Activated naive CD4-positive, alpha-beta T cell treated with anti-CD3 and anti-CD28 coated beads for 36 hours (primary cell): ENCODE measurements around the gene TLDC2. TPM values are rescaled to one million over a fixed set of nuclear protein-coding genes. Genes with fewer than 3 reads are reported as not detected.
A peak's percentile ranks its signal among the peaks of the same experiment; 100 is the strongest.
"Not testable (repeated sequence)": the region's sequence is repeated elsewhere in the genome, so short reads cannot be mapped to it uniquely, and the experiment has no call there.

Experiments
- CTCF ChIA-PET: fragments of 350-600 bp; sonication (Branson Sonifier 250); formaldehyde crosslinking; loops from one replicate; lab custom pipeline; 2021; ENCODE audit warnings: antibody characterized with exemption; lab: Charles Lee
- DNase-seq: peaks from one replicate; pipeline ENCODE4 v3.0.0-alpha.2; 2020
- H3K27ac Mint-ChIP-seq: one replicate; pipeline ENCODE4 v1.8.0; 2021; ENCODE audit warnings: mild to moderate bottlenecking, mixed read lengths
- H3K27me3 Mint-ChIP-seq: one replicate; pipeline ENCODE4 v1.8.0; 2021; ENCODE audit warnings: low read depth, mixed read lengths
- H3K36me3 Mint-ChIP-seq: one replicate; pipeline ENCODE4 v1.8.0; 2021; ENCODE audit warnings: low read depth, mixed read lengths
- H3K4me1 Mint-ChIP-seq: one replicate; pipeline ENCODE4 v1.8.0; 2021; ENCODE audit warnings: low read depth, mixed read lengths
- H3K4me3 Mint-ChIP-seq: one replicate; pipeline ENCODE4 v1.8.0; 2021; ENCODE audit warnings: mild to moderate bottlenecking, moderate library complexity, mixed read lengths
- H3K9me3 Mint-ChIP-seq: one replicate; pipeline ENCODE4 v1.8.0; 2021; ENCODE audit warnings: mixed read lengths
- intact Hi-C: fragments of 100-400 bp; cut with micrococcal nuclease; formaldehyde crosslinking; loops from one replicate; pipeline ENCODE4 v1.15.1; 2023
- total RNA-seq, 2 experiments: library from RNA; stranded (reverse); gene quantifications; one replicate each; pipeline ENCODE4 v1.2.3, GENCODE V29; 2021

TLDC2 gene
- total RNA-seq, 2 experiments from 2014 or later: not detected

GRCh38 chr20:36925234-36925633, 49.3 kb downstream of the TLDC2 start:
- Mint-ChIP-seq H3K27me3 (no peaks in the 10 kb centered on the region), H3K9me3 (no peaks in the 10 kb centered on the region), H3K36me3 (peaks cover 35% of the 10 kb centered on the region), H3K4me3 (no peak overlapping the region), H3K27ac (peak overlapping the region; percentile 62), H3K4me1 (peaks cover 46% of the 10 kb centered on the region)
- no peak for DNase-seq
- intact Hi-C loops: no loop called here
- CTCF ChIA-PET: no interaction called here

GRCh38 chr20:36926653-36927200, 50.8 kb downstream of the TLDC2 start:
- intact Hi-C loops: no loop called here
- H3K4me1 Mint-ChIP-seq: peaks cover 60% of the 10 kb centered on the region
- H3K36me3 Mint-ChIP-seq: peaks cover 47% of the 10 kb centered on the region
- no peaks in the 10 kb centered on the region for H3K27me3 Mint-ChIP-seq
- no peak overlapping the region for H3K4me3 Mint-ChIP-seq
- H3K27ac Mint-ChIP-seq: no peak overlapping the region
- H3K9me3 Mint-ChIP-seq: no peaks in the 10 kb centered on the region
- CTCF ChIA-PET: no interaction called here
- DNase-seq: no peak

GRCh38 chr20:36927704-36928103, 51.8 kb downstream of the TLDC2 start:
- CTCF ChIA-PET: no interaction called here
- DNase-seq: no peak
- H3K36me3 Mint-ChIP-seq: peaks cover 55% of the 10 kb centered on the region
- intact Hi-C loops: no loop called here
- H3K9me3 Mint-ChIP-seq: no peaks in the 10 kb centered on the region
- no peaks in the 10 kb centered on the region for H3K27me3 Mint-ChIP-seq
- no peak overlapping the region for H3K27ac Mint-ChIP-seq
- peaks cover 68% of the 10 kb centered on the region for H3K4me1 Mint-ChIP-seq
- no peak overlapping the region for H3K4me3 Mint-ChIP-seq

GRCh38 chr20:36929290-36929689, 53.4 kb downstream of the TLDC2 start:
- Mint-ChIP-seq H3K36me3 (peaks cover 58% of the 10 kb centered on the region), H3K4me3 (no peak overlapping the region), H3K4me1 (peaks cover 65% of the 10 kb centered on the region), H3K9me3 (no peaks in the 10 kb centered on the region), H3K27me3 (no peaks in the 10 kb centered on the region), H3K27ac (peak overlapping the region; percentile 87)
- DNase-seq: no peak
- intact Hi-C loops: no loop called here
- CTCF ChIA-PET: interaction anchor here (0.6 kb wide), 1 partner anchor 10 kb away, joined by 4 read pairs; no protein-coding TSS in a partner anchor

GRCh38 chr20:36929691-36930090, 53.8 kb downstream of the TLDC2 start:
- H3K4me3 Mint-ChIP-seq: no peak overlapping the region
- H3K36me3 Mint-ChIP-seq: peaks cover 57% of the 10 kb centered on the region
- H3K9me3 Mint-ChIP-seq: no peaks in the 10 kb centered on the region
- no peak for DNase-seq
- H3K4me1 Mint-ChIP-seq: peaks cover 62% of the 10 kb centered on the region
- intact Hi-C loops: loop anchor here (2.0 kb wide), 1 partner anchor 15 kb away; no protein-coding TSS in a partner anchor
- no peaks in the 10 kb centered on the region for H3K27me3 Mint-ChIP-seq
- CTCF ChIA-PET: interaction anchor here (0.6 to 1.4 kb wide), 2 partner anchors 10 to 457 kb away, joined by 3 read pairs; no protein-coding TSS in a partner anchor
- H3K27ac Mint-ChIP-seq: peak overlapping the region; percentile 87

GRCh38 chr20:36932067-36932466, 56.1 kb downstream of the TLDC2 start:
- Mint-ChIP-seq H3K27ac (peak overlapping the region; percentile 56), H3K36me3 (peaks cover 47% of the 10 kb centered on the region), H3K4me1 (peaks cover 57% of the 10 kb centered on the region)
- DNase-seq, H3K27me3 Mint-ChIP-seq, intact Hi-C loops, H3K4me3 Mint-ChIP-seq, H3K9me3 Mint-ChIP-seq: not testable (repeated sequence)
- CTCF ChIA-PET: interaction anchor here (0.6 kb wide), 1 partner anchor 26 kb away, joined by 3 read pairs; no protein-coding TSS in a partner anchor

GRCh38 chr20:36932476-36933426, 56.8 kb downstream of the TLDC2 start:
- no peak for DNase-seq
- H3K27me3 Mint-ChIP-seq: no peaks in the 10 kb centered on the region
- intact Hi-C loops: no loop called here
- no peaks in the 10 kb centered on the region for H3K9me3 Mint-ChIP-seq
- H3K4me3 Mint-ChIP-seq: no peak overlapping the region
- peaks cover 63% of the 10 kb centered on the region for H3K4me1 Mint-ChIP-seq
- peaks cover 47% of the 10 kb centered on the region for H3K36me3 Mint-ChIP-seq
- CTCF ChIA-PET: interaction anchor here (0.6 to 1.0 kb wide), 2 partner anchors 13 to 25 kb away, joined by 3 to 5 read pairs; no protein-coding TSS in a partner anchor
- peak overlapping the region; percentile 57 for H3K27ac Mint-ChIP-seq

- H3K9me3 Mint-ChIP-seq, H3K4me3 Mint-ChIP-seq, intact Hi-C loops, DNase-seq, H3K27me3 Mint-ChIP-seq, H3K27ac Mint-ChIP-seq: not testable (repeated sequence)
- CTCF ChIA-PET: interaction anchor here (1.0 kb wide), 1 partner anchor 14 kb away, joined by 5 read pairs; no protein-coding TSS in a partner anchor
- Mint-ChIP-seq H3K36me3 (peaks cover 45% of the 10 kb centered on the region), H3K4me1 (peaks cover 63% of the 10 kb centered on the region)
These were observed 57.6 kb downstream of the TLDC2 start for GRCh38 chr20:36933571-36933970.

- Mint-ChIP-seq H3K4me1 (peaks cover 60% of the 10 kb centered on the region), H3K36me3 (peaks cover 31% of the 10 kb centered on the region), H3K4me3 (no peak overlapping the region), H3K27ac (peak overlapping the region; percentile 74), H3K9me3 (no peaks in the 10 kb centered on the region), H3K27me3 (no peaks in the 10 kb centered on the region)
- intact Hi-C loops: loop anchor here (5.0 kb wide), 1 partner anchor 36 kb away; no protein-coding TSS in a partner anchor
- DNase-seq: no peak
- CTCF ChIA-PET: interaction anchor here (0.7 to 1.5 kb wide), 4 partner anchors 14 to 29 kb away, joined by 3 to 7 read pairs (median 3); no protein-coding TSS in a partner anchor
These were observed 60.4 kb downstream of the TLDC2 start for GRCh38 chr20:36936341-36936740.

GRCh38 chr20:36936761-36937401, 60.9 kb downstream of the TLDC2 start:
- intact Hi-C loops: loop anchor here (5.0 kb wide), 1 partner anchor 35 kb away; no protein-coding TSS in a partner anchor
- not testable (repeated sequence) for H3K4me3 Mint-ChIP-seq, H3K9me3 Mint-ChIP-seq, H3K27me3 Mint-ChIP-seq, DNase-seq
- CTCF ChIA-PET: interaction anchor here (0.7 to 1.5 kb wide), 4 partner anchors 14 to 30 kb away, joined by 3 to 7 read pairs (median 3); no protein-coding TSS in a partner anchor
- peak overlapping the region; percentile 74 for H3K27ac Mint-ChIP-seq
- H3K4me1 Mint-ChIP-seq: peaks cover 60% of the 10 kb centered on the region
- H3K36me3 Mint-ChIP-seq: peaks cover 30% of the 10 kb centered on the region

- intact Hi-C loops: loop anchor here (5.0 kb wide), 1 partner anchor 35 kb away; no protein-coding TSS in a partner anchor
- Mint-ChIP-seq H3K4me3 (no peak overlapping the region), H3K27ac (peak overlapping the region; percentile 74), H3K36me3 (peaks cover 27% of the 10 kb centered on the region), H3K27me3 (no peaks in the 10 kb centered on the region), H3K4me1 (peaks cover 60% of the 10 kb centered on the region), H3K9me3 (no peaks in the 10 kb centered on the region)
- DNase-seq: no peak
- CTCF ChIA-PET: interaction anchor here (1.5 kb wide), 1 partner anchor 18 kb away, joined by 7 read pairs; no protein-coding TSS in a partner anchor
These were observed 61.4 kb downstream of the TLDC2 start for GRCh38 chr20:36937402-36937770.
